GM12878 (cell line): ENCODE data around the gene TNFRSF11A. TPM values are rescaled to one million over a fixed set of nuclear protein-coding genes. Genes with fewer than 3 reads are reported as not detected.

ENCODE experiments used
- ATAC-seq: fragments of 200-7000 bp; cut with Tn5 transposase; 3 replicates; pipeline ENCODE4 v1.9.1; 2020; ENCODE audit warnings: mild to moderate bottlenecking, moderate library complexity
- BruUV-seq: library from RNA; stranded (reverse); fragments of 400-500 nt; replicated peaks from 2 replicates; lab custom pipeline; 2021; lab: Mats Ljungman, UMichigan
- CTCF ChIA-PET: fragments of 300-600 bp; sonication (Branson Sonifier 250); formaldehyde crosslinking; extraction: SDS; loops from one replicate; lab custom pipeline; 2021; ENCODE audit warnings: inconsistent platforms; lab: Yijun Ruan, JAX
- POLR2A ChIA-PET: fragments of 350-600 bp; formaldehyde crosslinking; extraction: SDS; loops from one replicate; lab custom pipeline; 2021; ENCODE audit warnings: inconsistent platforms; lab: Charles Lee
- RAD21 ChIA-PET: fragments of 300-600 bp; sonication (Branson Sonifier 250); formaldehyde crosslinking; loops from one replicate; lab custom pipeline; 2023; ENCODE audit warnings: antibody characterized with exemption; ENCODE audit not compliant: unreplicated experiment; lab: Charles Lee
- SMC1A ChIA-PET: fragments of 300-600 bp; sonication (Branson Sonifier 250); formaldehyde crosslinking; loops from one replicate; lab custom pipeline; 2023; ENCODE audit not compliant: unreplicated experiment, uncharacterized antibody; lab: Charles Lee
- DNase-seq: peaks from one replicate; pipeline ENCODE4 v3.0.0-alpha.2; 2011; ENCODE audit warnings: low read depth, low spot score
- FAIRE-seq: peaks from 3 replicates; lab custom pipeline; 2011; peaks lifted over from hg19 to GRCh38; lab: Jason Lieb, UNC
- H2AFZ ChIP-seq: 2 replicates; pipeline ENCODE4 v1.6.0; 2011; ENCODE audit warnings: low read depth, low read length, control low read depth; ENCODE audit not compliant: control insufficient read depth
- H3K27ac ChIP-seq: 2 replicates; pipeline ENCODE4 v1.5.1; 2011; ENCODE audit warnings: control low read depth; ENCODE audit not compliant: control insufficient read depth, insufficient read depth
- H3K27me3 ChIP-seq, 2 experiments: replicated peaks in 1 of 2; 2 replicates each; pipeline versions ENCODE4 v1.6.0 to v1.6.1; 2011; ENCODE audit warnings: low read length in 1 of 2; ENCODE audit not compliant: control insufficient read depth in 2 of 2, insufficient read depth in 2 of 2
- H3K36me3 ChIP-seq, 2 experiments: 2 replicates each; pipeline ENCODE4 v1.5.1; 2011; ENCODE audit warnings: low read length in 1 of 2; ENCODE audit not compliant: control insufficient read depth in 2 of 2, insufficient read depth in 2 of 2
- H3K4me1 ChIP-seq: 2 replicates; pipeline ENCODE4 v1.6.1; 2011; ENCODE audit warnings: mild to moderate bottlenecking, low read length, moderate library complexity, mixed read lengths; ENCODE audit not compliant: control insufficient read depth, insufficient read depth
- H3K4me2 ChIP-seq: 2 replicates; pipeline ENCODE4 v1.6.0; 2011; ENCODE audit warnings: control low read depth; ENCODE audit not compliant: control insufficient read depth, insufficient read depth
- H3K4me3 ChIP-seq: fragments of 200-600 bp; sonication (generic); 2 replicates; pipeline ENCODE4 v1.5.1; 2016
- H3K79me2 ChIP-seq: 2 replicates; pipeline ENCODE4 v1.6.0; 2011; ENCODE audit warnings: low read length; ENCODE audit not compliant: control insufficient read depth, insufficient read depth
- H3K9ac ChIP-seq: 2 replicates; pipeline ENCODE4 v1.8.0; 2011; ENCODE audit warnings: low read length, control low read depth, mixed read lengths; ENCODE audit not compliant: control insufficient read depth, insufficient read depth
- H3K9me3 ChIP-seq: replicated peaks from 3 replicates; pipeline ENCODE4 v1.5.1; 2011; ENCODE audit warnings: mild to moderate bottlenecking, low read length; ENCODE audit not compliant: control insufficient read depth, insufficient read depth
- H4K20me1 ChIP-seq: 2 replicates; pipeline ENCODE4 v1.6.0; 2011; ENCODE audit not compliant: control insufficient read depth, insufficient read depth
- CBX3 ChIP-seq: fragments of 200-600 bp; sonication (generic); IDR thresholded peaks from 2 replicates; pipeline ENCODE4 v1.6.1; 2016; ENCODE audit warnings: low read depth, borderline replicate concordance
- CHD2 ChIP-seq: IDR thresholded peaks from 2 replicates; pipeline ENCODE4 v1.6.1; 2011; ENCODE audit warnings: low read depth, low read length, improper control_type of control experiment, borderline replicate concordance
- CUX1 ChIP-seq: IDR thresholded peaks from 2 replicates; pipeline ENCODE4 v1.6.1; 2012; ENCODE audit warnings: improper control_type of control experiment, low read depth, low read length; ENCODE audit not compliant: insufficient replicate concordance
- EGR1 ChIP-seq, 2 experiments: IDR thresholded peaks; 1 replicate in 1 of 2; 2 replicates in 1 of 2; pipeline ENCODE4 v1.6.1; 2011 to 2012; ENCODE audit warnings: low read depth in 2 of 2, low read length in 2 of 2, borderline replicate concordance in 1 of 2, mild to moderate bottlenecking in 1 of 2, moderate library complexity in 1 of 2
- KAT2A ChIP-seq: conservative IDR thresholded peaks from 2 replicates; pipeline ENCODE4 v1.6.1; 2011; ENCODE audit warnings: low read depth, low read length; ENCODE audit not compliant: control insufficient read depth
- MYC ChIP-seq: IDR thresholded peaks from 2 replicates; pipeline ENCODE4 v1.6.1; 2011; ENCODE audit warnings: mild to moderate bottlenecking, low read length, moderate library complexity, inconsistent platforms; ENCODE audit not compliant: insufficient read depth, insufficient replicate concordance, insufficient read length, severe bottlenecking
- NFIC ChIP-seq: IDR thresholded peaks from 2 replicates; pipeline ENCODE4 v1.6.1; 2012; ENCODE audit warnings: low read depth, mild to moderate bottlenecking, inconsistent platforms, low read length, moderate library complexity
- NFYA ChIP-seq: IDR thresholded peaks from 2 replicates; pipeline ENCODE4 v1.6.1; 2011; ENCODE audit warnings: low read depth, mild to moderate bottlenecking, low read length, improper control_type of control experiment, borderline replicate concordance
- SREBF1 ChIP-seq: IDR thresholded peaks from 2 replicates; pipeline ENCODE4 v1.6.1; 2012; ENCODE audit warnings: mild to moderate bottlenecking, low read length
- YY1 ChIP-seq: IDR thresholded peaks from 2 replicates; pipeline ENCODE4 v1.6.1; 2011; ENCODE audit warnings: low read depth, mild to moderate bottlenecking, low read length
- ZBED1 ChIP-seq: IDR thresholded peaks from 2 replicates; pipeline ENCODE4 v1.6.1; 2016; ENCODE audit warnings: borderline replicate concordance
- WGBS: methylation state at CpG from one replicate; pipeline ENCODE4 v1.1.6; 2016; ENCODE audit warnings: low lambda C conversion rate; ENCODE audit not compliant: insufficient replicate concordance, insufficient coverage; ENCODE audit errors: missing lambda C conversion rate; 5-methylcytosine and 5-hydroxymethylcytosine counted together
- in situ Hi-C: fragments of 300-500 bp; cut with MboI; formaldehyde crosslinking; loops from 9 replicates; pipeline ENCODE4 v1.14.3; 2018; ENCODE audit warnings: mixed read lengths
- intact Hi-C: fragments of 100-400 bp; cut with micrococcal nuclease; formaldehyde crosslinking; loops from one replicate; pipeline ENCODE4 v1.14.2; 2022; ENCODE audit not compliant: unreplicated experiment
- polyA plus RNA-seq, 11 experiments: library from polyadenylated mRNA; depleted of rRNA in 4 of 11; unstranded in 6 of 11; stranded (reverse) in 5 of 11; fragments of >200 nt; fragmentation: Nextera tagmentation in 4 of 11; fragmentation: Illumina TruSeq in 1 of 11; extraction: Ambion mirVana in 4 of 11; extraction: Trizol in 1 of 11; gene quantifications; 1 replicate in 1 of 11; 2 replicates in 10 of 11; pipeline versions ENCODE4 v1.2.1 to v1.2.3, GENCODE V29; 2011 to 2016; ENCODE audit warnings: inconsistent platforms in 2 of 11, missing spikeins in 2 of 11, low read depth in 1 of 11
- total RNA-seq, 4 experiments: library from RNA; depleted of rRNA in 3 of 4; stranded (reverse); fragments of >200 nt in 3 of 4; fragmentation: Illumina TruSeq in 1 of 4; extraction: Trizol in 1 of 4; gene quantifications; 2 replicates each; pipeline versions ENCODE4 v1.2.1 to v1.2.3, GENCODE V29; 2013 to 2021

TNFRSF11A gene
- total and polyA plus RNA-seq, 10 of the 15 experiments (the other 5 are each of a cell fraction or from before 2014, with no cell fraction given), result 0.07 to 4.0 (median 0.23) TPM

GRCh38 chr18:62402342-62402948 lies 77.3 kb downstream of the TNFRSF11A start:
- in situ Hi-C loops, result no loop called here
- WGBS, result 59% methylated on average over 6 of the region's 6 CpGs
- H3K27ac ChIP-seq, result no peak overlapping the region
- H3K79me2 ChIP-seq, result no peaks in the 10 kb centered on the region
- no peak overlapping the region for H3K4me3 ChIP-seq
- TF ChIP-seq EGR1 (IDR thresholded peaks at IDR 0.05; ENCODE audit: borderline replicate concordance in 1 of 2, low read depth in 2 of 2, low read length in 2 of 2), result no peak
- no peak for TF ChIP-seq YY1
- TF ChIP-seq CBX3, result no peak
- TF ChIP-seq CHD2, result no peak
- TF ChIP-seq NFIC, result no peak
- no peak for TF ChIP-seq ZBED1
- no peak for TF ChIP-seq NFYA
- TF ChIP-seq CUX1, result no peak
- TF ChIP-seq SREBF1, result no peak
- no peak for TF ChIP-seq MYC
- no peak for TF ChIP-seq KAT2A
- TF ChIP-seq, all 136 proteins: peak for 0
- Histone ChIP-seq H3K4me2 (no peak overlapping the region), H2AFZ (no peak overlapping the region), H3K9ac (no peak overlapping the region), H4K20me1 (no peaks in the 10 kb centered on the region), H3K4me1 (no peaks in the 10 kb centered on the region; the same call in 1 of the 2 replicates), H3K27me3 (no peaks in the 10 kb centered on the region), H3K36me3 (no peaks in the 10 kb centered on the region), H3K9me3 (no peaks in the 10 kb centered on the region)
- SMC1A ChIA-PET, result no interaction called here
- intact Hi-C loops, result no loop called here
- no peak for FAIRE-seq
- no TSS peak for BruUV-seq
- DNase-seq, result no peak
- no peak for ATAC-seq
- CTCF ChIA-PET, result interaction anchor here (0.9 to 1.8 kb wide), 2 partner anchors 11 to 24 kb away, joined by 3 to 6 read pairs; no protein-coding TSS in a partner anchor
- RAD21 ChIA-PET, result no interaction called here
- POLR2A ChIA-PET, result no interaction called here
